Activated T-helper 1 cell treated with anti-CD3 and anti-CD28 coated beads, Interleukin-12 subunit alpha, Interleukin-12 subunit beta, Interleukin-2, Interleukin-4 antibody, amounts not matched to agents 30 ng/mL and 10 ng/mL and 1 ng/mL, durations not matched to agents 14 hours and 24 hours and 36 hours (primary cell): ENCODE data around the gene ZFX. TPM values are rescaled to one million over a fixed set of nuclear protein-coding genes. Genes with fewer than 3 reads are reported as not detected.
"Not testable (repeated sequence)": the region's sequence is repeated elsewhere in the genome, so short reads cannot be mapped to it uniquely, and the experiment has no call there.

Experiments
- DNase-seq: peaks from one replicate; pipeline ENCODE4 v3.0.0; 2021; ENCODE audit warnings: low spot score
- H3K27ac Mint-ChIP-seq: one replicate; pipeline ENCODE4 v1.8.0; 2021; ENCODE audit warnings: mild to moderate bottlenecking, mixed read lengths
- H3K27me3 Mint-ChIP-seq: one replicate; pipeline ENCODE4 v1.8.0; 2022; ENCODE audit warnings: mild to moderate bottlenecking, moderate library complexity, mixed read lengths; ENCODE audit not compliant: insufficient read depth
- H3K36me3 Mint-ChIP-seq: one replicate; pipeline ENCODE4 v1.8.0; 2021; ENCODE audit warnings: low read depth, mixed read lengths
- H3K4me1 Mint-ChIP-seq: one replicate; pipeline ENCODE4 v1.8.0; 2021; ENCODE audit warnings: low read depth, mixed read lengths
- H3K4me3 Mint-ChIP-seq: one replicate; pipeline ENCODE4 v1.8.0; 2021; ENCODE audit warnings: mild to moderate bottlenecking, moderate library complexity, mixed read lengths
- H3K9me3 Mint-ChIP-seq: one replicate; pipeline ENCODE4 v1.8.0; 2021; ENCODE audit warnings: mixed read lengths
- intact Hi-C: fragments of 100-400 bp; cut with micrococcal nuclease; formaldehyde crosslinking; loops from one replicate; pipeline ENCODE4 v1.15.1; 2024
- total RNA-seq: library from RNA; stranded (reverse); gene quantifications from 2 replicates; pipeline ENCODE4 v1.2.3, GENCODE V29; 2022

Gene ZFX
- 43.3 and 43.6 TPM in 2 replicates for total RNA-seq

DNA sequence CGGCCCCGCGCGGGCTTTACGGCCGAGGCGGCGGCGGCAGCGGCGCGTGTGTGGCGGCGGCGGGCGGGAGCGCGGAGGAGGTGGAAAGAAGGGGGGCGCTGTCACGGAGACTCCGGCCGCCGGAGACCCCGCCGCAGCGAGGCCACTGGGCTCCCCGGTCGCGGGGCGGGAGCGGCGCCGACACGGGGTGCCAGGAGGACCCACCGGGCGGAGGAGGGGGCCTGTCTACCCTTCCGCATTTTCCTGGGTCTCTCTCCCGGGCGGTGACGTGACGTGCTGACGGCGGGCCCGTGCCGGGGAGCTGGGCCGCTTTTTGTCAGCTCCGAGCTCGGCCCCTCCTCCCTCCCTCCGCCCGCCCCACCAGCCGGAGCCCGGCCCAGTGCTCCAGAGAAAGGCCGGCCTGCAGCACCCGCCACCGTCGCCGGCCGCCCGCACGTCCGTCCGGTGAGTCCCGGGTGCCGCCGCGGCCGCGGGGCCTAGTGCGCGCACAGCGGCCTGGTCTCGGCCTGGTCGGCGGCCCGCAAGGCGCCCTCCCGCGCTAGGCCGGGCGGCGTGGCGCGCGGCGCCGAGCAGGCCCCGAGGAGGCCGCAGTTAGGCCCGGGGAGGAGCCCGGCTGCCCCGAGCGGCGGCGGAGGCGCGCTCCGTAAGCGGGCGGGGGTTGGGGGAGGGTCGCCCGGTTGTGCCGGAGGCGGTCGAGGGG, at the start of gene ZFX:
Gene ZFX, plus strand, starts transcription at position 379 of the 700 bp plus-strand sequence. CDS start 23,014 bp downstream, outside the sequence.
- peak within 1 kb of the TSS; percentile 95 for H3K4me3 Mint-ChIP-seq
- peaks cover 70% of the 10 kb centered on the region for H3K4me1 Mint-ChIP-seq
- no peaks in the 10 kb centered on the region for H3K9me3 Mint-ChIP-seq
- H3K27ac Mint-ChIP-seq, result peak within 1 kb of the TSS; percentile 92
- H3K27me3 Mint-ChIP-seq, result no peaks in the 10 kb centered on the region
- H3K36me3 Mint-ChIP-seq, result peaks cover 21% of the 10 kb centered on the region
- intact Hi-C loops, result loop anchor here (1.0 to 10.0 kb wide), 11 partner anchors 19 to 482 kb away; partner anchors contain the start of genes CXorf58, EIF2S3, PRDX4 and SAT1
- DNase-seq, result peak; percentile 35

DNA sequence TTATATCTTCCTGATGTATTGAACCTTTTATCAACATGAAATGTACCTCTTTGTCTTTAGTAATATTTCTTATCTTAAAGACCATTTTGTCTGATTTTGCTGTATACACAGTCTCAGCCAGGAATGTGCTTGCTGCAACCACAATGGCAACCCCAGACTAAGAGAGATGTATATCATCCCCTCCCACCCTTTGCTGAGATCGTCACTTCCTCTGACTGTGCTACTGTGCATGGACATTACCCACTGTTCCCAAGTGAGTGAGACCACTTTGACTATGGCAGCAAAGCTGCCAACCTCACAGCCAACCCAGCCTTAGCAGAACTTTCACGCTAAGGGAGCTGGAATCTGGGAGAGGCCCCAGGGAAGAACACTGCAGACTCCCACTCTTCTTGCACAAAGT, 48.8 kb upstream of the ZFX start:
- Mint-ChIP-seq H3K4me1 (peaks cover 6% of the 10 kb centered on the region), H3K27ac (no peak overlapping the region), H3K4me3 (no peak overlapping the region), H3K36me3 (peaks cover 7% of the 10 kb centered on the region), H3K27me3 (no peaks in the 10 kb centered on the region), H3K9me3 (no peaks in the 10 kb centered on the region)
- DNase-seq, result no peak
- intact Hi-C loops, result no loop called here

- intact Hi-C loops, result no loop called here
- Mint-ChIP-seq H3K4me1 (no peaks in the 10 kb centered on the region), H3K4me3 (no peak overlapping the region), H3K36me3 (peaks cover 2% of the 10 kb centered on the region), H3K27ac (no peak overlapping the region), H3K27me3 (no peaks in the 10 kb centered on the region), H3K9me3 (no peaks in the 10 kb centered on the region)
- DNase-seq, result no peak
Measured at GRCh38 chrX:24110069-24110468, 39.5 kb upstream of the ZFX start.

- Mint-ChIP-seq H3K9me3 (no peaks in the 10 kb centered on the region), H3K27me3 (no peaks in the 10 kb centered on the region), H3K4me1 (no peaks in the 10 kb centered on the region), H3K36me3 (no peaks in the 10 kb centered on the region), H3K4me3 (no peak overlapping the region), H3K27ac (no peak overlapping the region)
- intact Hi-C loops, result no loop called here
- no peak for DNase-seq
Measured at GRCh38 chrX:24113181-24113580, 36.3 kb upstream of the ZFX start.

GRCh38 chrX:24117258-24117657, 32.3 kb upstream of the ZFX start:
- Mint-ChIP-seq H3K4me3 (no peak overlapping the region), H3K4me1 (no peaks in the 10 kb centered on the region), H3K27ac (no peak overlapping the region), H3K9me3 (no peaks in the 10 kb centered on the region), H3K36me3 (no peaks in the 10 kb centered on the region), H3K27me3 (no peaks in the 10 kb centered on the region)
- intact Hi-C loops, result no loop called here
- no peak for DNase-seq

- no peak overlapping the region for H3K4me3 Mint-ChIP-seq
- no peak overlapping the region for H3K27ac Mint-ChIP-seq
- no peaks in the 10 kb centered on the region for H3K4me1 Mint-ChIP-seq
- H3K36me3 Mint-ChIP-seq, result no peaks in the 10 kb centered on the region
- intact Hi-C loops, result no loop called here
- H3K27me3 Mint-ChIP-seq, result no peaks in the 10 kb centered on the region
- no peak for DNase-seq
- no peaks in the 10 kb centered on the region for H3K9me3 Mint-ChIP-seq
Measured at GRCh38 chrX:24124244-24124799, 25.2 kb upstream of the ZFX start.

GRCh38 chrX:24125028-24125612, 24.4 kb upstream of the ZFX start:
- intact Hi-C loops, result no loop called here
- no peaks in the 10 kb centered on the region for H3K36me3 Mint-ChIP-seq
- DNase-seq, result no peak
- no peaks in the 10 kb centered on the region for H3K9me3 Mint-ChIP-seq
- H3K27ac Mint-ChIP-seq, result no peak overlapping the region
- no peaks in the 10 kb centered on the region for H3K27me3 Mint-ChIP-seq
- H3K4me3 Mint-ChIP-seq, result no peak overlapping the region
- H3K4me1 Mint-ChIP-seq, result no peaks in the 10 kb centered on the region

- no peaks in the 10 kb centered on the region for H3K36me3 Mint-ChIP-seq
- H3K27me3 Mint-ChIP-seq, result peaks cover 2% of the 10 kb centered on the region
- H3K4me1 Mint-ChIP-seq, result no peaks in the 10 kb centered on the region
- H3K27ac Mint-ChIP-seq, result no peak overlapping the region
- intact Hi-C loops, result no loop called here
- no peaks in the 10 kb centered on the region for H3K9me3 Mint-ChIP-seq
- no peak for DNase-seq
- no peak overlapping the region for H3K4me3 Mint-ChIP-seq
Measured at GRCh38 chrX:24131476-24131875, 18.1 kb upstream of the ZFX start.

DNA sequence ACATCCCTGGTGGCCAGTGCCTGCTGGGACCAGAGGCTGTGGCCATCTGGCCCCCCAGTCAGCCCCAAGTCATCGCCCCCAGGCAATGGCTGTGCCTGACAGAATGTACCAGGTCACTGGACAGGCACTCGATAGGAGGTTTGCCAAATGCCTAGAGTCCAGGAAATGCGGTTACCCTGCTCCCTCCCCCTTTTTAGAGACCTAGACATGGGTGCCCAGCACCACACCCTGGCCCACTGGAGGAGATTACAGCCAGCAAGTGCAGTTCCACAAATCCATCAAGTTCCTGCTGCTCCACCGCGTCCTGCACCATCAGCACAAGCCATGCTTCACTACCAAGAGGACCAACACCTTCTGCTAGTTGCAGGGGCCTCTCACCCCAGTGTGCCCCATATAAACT, 16.2 kb upstream of the ZFX start:
- H3K9me3 Mint-ChIP-seq, result no peaks in the 10 kb centered on the region
- peaks cover 3% of the 10 kb centered on the region for H3K27me3 Mint-ChIP-seq
- no peak overlapping the region for H3K4me3 Mint-ChIP-seq
- no peak for DNase-seq
- H3K27ac Mint-ChIP-seq, result no peak overlapping the region
- H3K4me1 Mint-ChIP-seq, result no peaks in the 10 kb centered on the region
- intact Hi-C loops, result no loop called here
- no peaks in the 10 kb centered on the region for H3K36me3 Mint-ChIP-seq

- intact Hi-C loops, H3K27me3 Mint-ChIP-seq, H3K9me3 Mint-ChIP-seq, DNase-seq, H3K4me3 Mint-ChIP-seq, H3K27ac Mint-ChIP-seq, H3K4me1 Mint-ChIP-seq, H3K36me3 Mint-ChIP-seq: not testable (repeated sequence)
Measured at GRCh38 chrX:24135768-24136167, 13.8 kb upstream of the ZFX start.

DNA sequence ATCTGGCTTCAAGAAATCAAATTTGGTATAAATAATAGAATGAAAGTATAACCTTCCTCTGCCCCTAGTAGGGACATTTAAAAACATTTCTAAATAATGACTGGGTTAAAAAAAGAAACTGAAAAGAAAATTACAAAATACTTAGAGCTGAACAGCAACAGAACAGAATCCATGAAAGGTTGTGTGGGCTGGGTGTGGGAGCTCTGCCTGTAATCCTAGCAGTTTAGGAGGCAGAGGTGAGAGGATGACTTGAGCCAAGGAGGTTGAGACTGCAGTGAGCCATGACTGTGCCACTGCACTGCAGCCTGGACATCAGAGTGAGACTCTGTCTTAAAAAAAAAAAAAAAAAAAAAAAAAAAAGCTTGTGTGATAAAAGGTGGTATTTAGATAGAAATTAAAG, 12.3 kb upstream of the ZFX start:
- no peaks in the 10 kb centered on the region for H3K4me1 Mint-ChIP-seq
- DNase-seq, result no peak
- no peaks in the 10 kb centered on the region for H3K9me3 Mint-ChIP-seq
- H3K27ac Mint-ChIP-seq, result no peak overlapping the region
- intact Hi-C loops, result no loop called here
- H3K36me3 Mint-ChIP-seq, result no peaks in the 10 kb centered on the region
- peaks cover 3% of the 10 kb centered on the region for H3K27me3 Mint-ChIP-seq
- H3K4me3 Mint-ChIP-seq, result no peak overlapping the region

DNA sequence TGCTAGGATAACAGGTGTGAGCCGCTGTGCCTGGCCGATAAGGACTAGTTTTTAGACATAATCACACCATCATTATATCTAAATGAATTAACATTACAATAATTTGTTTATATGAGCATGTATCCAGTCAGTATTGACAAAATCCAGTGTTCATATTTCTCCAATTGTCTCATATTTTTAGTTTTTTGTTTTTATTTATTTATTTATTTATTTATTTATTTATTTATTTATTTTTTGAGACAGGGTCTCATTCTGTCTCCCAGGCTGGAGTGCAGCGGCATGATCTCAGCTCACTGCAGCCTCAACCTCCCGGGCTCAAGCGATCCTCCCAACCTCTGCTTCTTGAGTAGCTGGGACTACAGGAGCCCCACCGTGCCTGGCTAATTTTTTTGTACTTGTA, 5.5 kb upstream of the ZFX start:
- H3K9me3 Mint-ChIP-seq, H3K36me3 Mint-ChIP-seq, intact Hi-C loops, H3K27me3 Mint-ChIP-seq, H3K27ac Mint-ChIP-seq, DNase-seq, H3K4me3 Mint-ChIP-seq: not testable (repeated sequence)
- H3K4me1 Mint-ChIP-seq, result peaks cover 38% of the 10 kb centered on the region

GRCh38 chrX:24144528-24144927, 5.0 kb upstream of the ZFX start:
- H3K4me3 Mint-ChIP-seq, result no peak overlapping the region
- H3K36me3 Mint-ChIP-seq, result no peaks in the 10 kb centered on the region
- peaks cover 38% of the 10 kb centered on the region for H3K4me1 Mint-ChIP-seq
- no peaks in the 10 kb centered on the region for H3K9me3 Mint-ChIP-seq
- DNase-seq, result no peak
- intact Hi-C loops, result no loop called here
- H3K27me3 Mint-ChIP-seq, result no peaks in the 10 kb centered on the region
- H3K27ac Mint-ChIP-seq, result no peak overlapping the region
